Heart left ventricle (tissue), 16 donors: ENCODE measurements around the gene SETD6. TPM values are rescaled to one million over a fixed set of nuclear protein-coding genes. Genes with fewer than 3 reads are reported as not detected.

ENCODE experiments used
- ATAC-seq, 4 donors: fragments of 200-7000 bp; cut with Tn5 transposase; one replicate each; pipeline ENCODE4 v1.9.1; 2020 to 2022; ENCODE audit warnings: moderate library complexity in 4 of 4, mild to moderate bottlenecking in 3 of 4, moderate number of reproducible peaks in 1 of 4
- DNase-seq, 5 donors: peaks; one replicate each; pipeline ENCODE4 v3.0.0-alpha.2; 2020
- H3K27ac ChIP-seq, 12 donors: fragments of 200-600 bp; sonication (generic) in 4 of 12; one replicate each; pipeline versions ENCODE4 v1.5.0 to v1.8.0; 2016 to 2022; ENCODE audit warnings: mild to moderate bottlenecking in 2 of 12
- H3K27me3 ChIP-seq, 9 donors: fragments of 200-600 bp; sonication (generic) in 2 of 9; one replicate each; pipeline versions ENCODE4 v1.5.1 to v1.8.0; 2016 to 2022; ENCODE audit warnings: mild to moderate bottlenecking in 3 of 9
- H3K36me3 ChIP-seq, 9 donors: fragments of 200-600 bp; sonication (generic) in 2 of 9; one replicate each; pipeline versions ENCODE4 v1.5.0 to v1.8.0; 2018 to 2022; ENCODE audit warnings: mild to moderate bottlenecking in 2 of 9
- H3K4me1 ChIP-seq, 12 donors: fragments of 200-600 bp; sonication (generic) in 4 of 12; one replicate each; pipeline versions ENCODE4 v1.5.0 to v1.8.0; 2016 to 2022; ENCODE audit warnings: mild to moderate bottlenecking in 3 of 12
- H3K4me3 ChIP-seq, 12 donors: fragments of 200-600 bp; sonication (generic) in 4 of 12; one replicate each; pipeline versions ENCODE4 v1.5.0 to v1.8.0; 2017 to 2022; ENCODE audit warnings: mild to moderate bottlenecking in 9 of 12, moderate library complexity in 4 of 12
- H3K9me3 ChIP-seq, 12 donors: fragments of 200-600 bp; sonication (generic) in 4 of 12; one replicate each; pipeline versions ENCODE4 v1.5.0 to v1.8.0; 2016 to 2022; ENCODE audit warnings: mild to moderate bottlenecking in 1 of 12
- CTCF ChIP-seq, 12 donors: fragments of 200-600 bp; sonication (generic) in 4 of 12; IDR thresholded peaks; one replicate each; pipeline versions ENCODE4 v1.5.0 to v1.8.0; 2018 to 2022; ENCODE audit warnings: antibody characterized with exemption in 12 of 12, mild to moderate bottlenecking in 5 of 12
- POLR2A ChIP-seq, 2 donors: fragments of 450-650 bp; IDR thresholded peaks; one replicate each; pipeline ENCODE4 v1.6.1; 2017; ENCODE audit warnings: antibody characterized with exemption in 2 of 2, mild to moderate bottlenecking in 2 of 2, moderate library complexity in 2 of 2
- WGBS, 4 donors: extraction: QIAGEN DNeasy Blood & Tissue Kit in 2 of 4; methylation state at CpG; one replicate each; pipeline versions ENCODE4 v1.1.5 to v1.1.7; 2013 to 2018; 5-methylcytosine and 5-hydroxymethylcytosine counted together
- intact Hi-C, 10 donors: fragments of 100-400 bp; cut with DNase I; formaldehyde crosslinking; loops; one replicate each; pipeline versions ENCODE4 v1.11.1 to v1.14.2; 2022
- polyA plus RNA-seq, 2 donors: library from polyadenylated mRNA; stranded (reverse); fragments of 200-250 nt; gene quantifications; one replicate each; pipeline ENCODE4 v1.2.3, GENCODE V29; 2013
- total RNA-seq, 9 donors: library from RNA; depleted of rRNA in 2 of 9; stranded (reverse); fragments of >200 nt in 2 of 9; fragmentation: NEBNext Ultra II Directional in 3 of 9; extraction: Animal tissue kit (Norgen Biotek cat#: 25700) in 3 of 9; gene quantifications; one replicate each; pipeline versions ENCODE4 v1.1.0 to v1.2.4, GENCODE V29; 2016 to 2023
- donor health status: ischemic (EF 13 %, LVEDD 7.1; RV severe dilation, severe dysfunction).
- donor health status: healthy with polysubstance abuse.
- donor health status: DM: no; HTN: yes; CAD: no.
- donor health status: DM: no; HTN: no; CAD: no.
- donor health status: ischemic (EF 25% LVEDD 6.9; RV normal size, moderate dysfunction).
- donor health status: ischemic (EF 25% LVEDD 5.7; RV mildly dilated, moderate dysfunction).
- donor health status: healthy.
- donor health status: DM: yes; HTN: yes; CAD: no.
- donor health status: ischemic (EF 35%, LVEDD 5.7; RV mildly dilated, moderate dysfunction).
- donor health status: nonischemic (EF 11% LVEDD 7.7; RV severe dilation, severe dysfunction).
- donor health status: DM: yes; HTN: yes; CAD: no.
- donor health status: PGD.
- donor health status: ischemic (EF 29% LVEDD 5.4; RV normal size, mild dysfunction).
- donor health status: nonischemic (EF 23%, LVEDD 6.1; RV moderate dilation, normal function).

Gene SETD6
- total and polyA plus RNA-seq, 11 donors = 10.1 to 18.0 (median 14.3) TPM

GRCh38 chr16:58501242-58502131 is 13.8 kb upstream of the SETD6 start:
- peak overlapping the region in 8 of 12 donors; percentile 2 to 30 (median 20) for H3K4me3 ChIP-seq
- peaks cover 0 to 37% (median 10%) of the 10 kb centered on the region in 9 donors for H3K36me3 ChIP-seq
- peaks cover 0 to 47% (median 7%) of the 10 kb centered on the region in 12 donors for H3K4me1 ChIP-seq
- peak in 1 of 5 donors; percentile 20 for DNase-seq
- peak overlapping the region in 7 of 12 donors; percentile 8 to 56 (median 34) for H3K27ac ChIP-seq
- intact Hi-C loops = no loop called here
- peak in 3 of 4 donors; percentile 1 to 11 (median 7) for ATAC-seq
- no peak for TF ChIP-seq CTCF (IDR thresholded peaks at IDR 0.05)
- TF ChIP-seq POLR2A (IDR thresholded peaks at IDR 0.05) = no peak
- peaks cover 0 to 16% (median 0%) of the 10 kb centered on the region in 9 donors for H3K27me3 ChIP-seq
- no peaks in the 10 kb centered on the region for H3K9me3 ChIP-seq
- 50 to 68% (median 60%) methylated on average over 28 to 42 of the region's 42 CpGs for WGBS, 4 donors

DNA sequence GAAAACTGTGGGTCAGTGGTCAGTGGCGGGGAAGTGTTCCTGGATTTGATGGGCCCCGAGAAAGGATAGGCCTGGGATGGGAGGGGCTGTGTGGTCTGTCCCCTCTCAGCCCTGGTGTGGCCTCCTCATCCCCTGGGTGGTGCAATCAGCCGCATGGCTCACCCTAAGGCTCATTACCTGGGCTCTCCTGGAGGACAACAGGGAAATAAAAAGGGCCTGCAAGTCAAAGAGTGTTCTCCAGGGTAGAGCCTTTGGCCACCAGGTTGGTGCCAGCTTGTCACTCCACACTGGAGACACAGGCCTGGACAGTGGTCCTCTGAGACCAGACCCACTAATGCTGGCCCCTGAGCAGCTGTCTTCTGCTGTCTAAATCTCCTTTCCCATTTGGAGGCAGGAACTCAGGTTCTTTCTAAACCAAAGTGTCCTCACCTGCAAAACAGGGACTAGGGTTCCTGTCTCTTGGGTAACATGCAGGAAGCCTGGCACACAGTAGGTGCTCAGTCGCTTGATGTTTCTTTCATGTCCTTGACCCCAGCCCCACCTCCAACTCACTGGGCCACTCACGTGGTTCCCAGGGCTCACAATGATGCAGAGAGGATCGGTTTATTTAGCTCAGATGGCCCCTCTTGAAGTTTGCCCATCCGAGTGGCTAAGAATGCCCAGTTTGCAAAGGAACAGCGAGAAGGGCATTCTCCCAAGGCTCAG is 12.9 kb upstream of the SETD6 start:
- intact Hi-C loops = no loop called here
- ATAC-seq = no peak
- Histone ChIP-seq H3K27me3 (peaks cover 0 to 16% (median 0%) of the 10 kb centered on the region in 9 donors), H3K36me3 (peaks cover 0 to 46% (median 19%) of the 10 kb centered on the region in 9 donors), H3K4me1 (peaks cover 0 to 39% (median 6%) of the 10 kb centered on the region in 12 donors), H3K27ac (peak overlapping the region in 1 of 12 donors; percentile 2), H3K4me3 (no peak overlapping the region), H3K9me3 (no peaks in the 10 kb centered on the region)
- 72 to 87% (median 80%) methylated on average over 8 of the region's 8 CpGs for WGBS, 4 donors
- no peak for TF ChIP-seq POLR2A (IDR thresholded peaks at IDR 0.05)
- TF ChIP-seq CTCF (IDR thresholded peaks at IDR 0.05) = no peak
- DNase-seq = peak in 1 of 5 donors; percentile 6

DNA sequence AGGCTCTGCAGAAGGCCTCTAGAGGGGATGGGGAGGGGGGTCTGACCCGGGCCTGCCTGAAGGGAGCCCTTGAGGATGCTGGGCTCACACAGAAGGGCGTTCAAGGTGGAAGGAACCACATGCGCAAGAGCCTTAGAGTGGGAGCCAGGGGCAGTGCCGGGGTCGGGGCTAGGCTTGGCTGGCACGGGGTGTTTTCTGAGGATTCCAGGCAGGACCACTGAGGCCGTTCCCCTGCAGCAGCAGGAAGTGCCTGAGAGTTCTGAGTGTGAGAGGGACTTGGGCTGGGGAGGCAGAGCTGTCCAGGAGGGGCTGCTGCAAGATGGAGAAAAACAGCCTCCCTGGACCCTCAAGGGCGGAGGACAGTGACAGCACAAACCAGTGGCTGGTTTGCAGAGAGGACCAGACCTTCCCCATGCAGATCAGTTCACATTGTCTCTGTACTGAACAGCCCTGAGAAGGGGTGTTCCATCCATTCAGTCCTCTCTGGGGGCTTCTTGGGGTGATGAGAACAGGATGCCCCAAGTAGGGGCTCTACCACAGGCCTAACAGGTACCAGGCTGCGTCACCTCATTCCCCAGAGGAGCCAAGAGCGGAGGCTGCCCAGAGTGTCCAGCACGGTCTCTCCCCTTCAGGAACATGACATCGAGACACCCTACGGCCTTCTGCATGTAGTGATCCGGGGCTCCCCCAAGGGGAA is 12.0 kb upstream of the SETD6 start:
- no peak overlapping the region for H3K27ac ChIP-seq
- intact Hi-C loops = no loop called here
- peaks cover 0 to 51% (median 20%) of the 10 kb centered on the region in 9 donors for H3K36me3 ChIP-seq
- H3K27me3 ChIP-seq = peaks cover 0 to 16% (median 0%) of the 10 kb centered on the region in 9 donors
- H3K4me1 ChIP-seq = peaks cover 0 to 31% (median 5%) of the 10 kb centered on the region in 12 donors
- no peak for ATAC-seq
- no peak overlapping the region for H3K4me3 ChIP-seq
- TF ChIP-seq POLR2A (IDR thresholded peaks at IDR 0.05) (no peak), CTCF (IDR thresholded peaks at IDR 0.05) (no peak)
- WGBS, 4 donors = 86 to 91% (median 88%) methylated on average over 14 of the region's 14 CpGs
- DNase-seq = peak in 1 of 5 donors; percentile 8
- H3K9me3 ChIP-seq = no peaks in the 10 kb centered on the region
